ACC112 (cell line): Measurements from ENCODE around the gene MAFF.

Experiments used
- H2AFZ ChIP-seq: fragments of 200-600 bp; sonication (generic); one replicate; pipeline ENCODE4 v1.6.0; 2017; ENCODE audit warnings: antibody characterized with exemption, low read length; ENCODE audit not compliant: unreplicated experiment
- H3K27ac ChIP-seq: fragments of 200-600 bp; sonication (generic); 2 replicates; pipeline ENCODE4 v1.5.1; 2014; ENCODE audit warnings: low read depth, mild to moderate bottlenecking, antibody characterized with exemption, low read length, moderate library complexity
- H3K27me3 ChIP-seq: fragments of 200-600 bp; sonication (generic); 2 replicates; pipeline ENCODE4 v1.6.1; 2014; ENCODE audit warnings: mild to moderate bottlenecking, antibody characterized with exemption, low read length, moderate library complexity, mixed read lengths; ENCODE audit not compliant: insufficient read depth
- H3K36me3 ChIP-seq: fragments of 200-600 bp; sonication (generic); 2 replicates; pipeline ENCODE4 v1.6.1; 2016; ENCODE audit warnings: mild to moderate bottlenecking, antibody characterized with exemption, low read length, moderate library complexity, mixed read lengths; ENCODE audit not compliant: insufficient read depth
- H3K4me1 ChIP-seq: fragments of 200-600 bp; sonication (generic); one replicate; pipeline ENCODE4 v1.6.1; 2016; ENCODE audit warnings: low read length, mixed read lengths; ENCODE audit not compliant: insufficient read depth, unreplicated experiment, control insufficient read depth
- H3K4me3 ChIP-seq: fragments of 200-600 bp; sonication (generic); 2 replicates; pipeline ENCODE4 v1.5.1; 2014; ENCODE audit warnings: mild to moderate bottlenecking, low read depth, low read length
- H3K79me2 ChIP-seq: fragments of 200-600 bp; sonication (generic); one replicate; pipeline ENCODE4 v1.6.0; 2016; ENCODE audit warnings: low read length; ENCODE audit not compliant: control insufficient read depth, unreplicated experiment, insufficient read depth

The MAFF gene

GRCh38 chr22:38264322-38264843 is 62.6 kb downstream of the MAFF start:
- peaks cover 78% of the 10 kb centered on the region for H3K79me2 ChIP-seq
- no peaks in the 10 kb centered on the region for H3K4me1 ChIP-seq
- no peak overlapping the region for H2AFZ ChIP-seq
- H3K36me3 ChIP-seq, result no peaks in the 10 kb centered on the region
- no peak overlapping the region for H3K27ac ChIP-seq
- H3K27me3 ChIP-seq, result no peaks in the 10 kb centered on the region
- H3K4me3 ChIP-seq, result no peak overlapping the region
